HEK293 (cell line): ENCODE data around the gene TTC9C.
A peak's percentile ranks its signal among the peaks of the same experiment; 100 is the strongest.

Experiments used
- GLIS1 ChIP-seq: fragments of 450-650 bp; formaldehyde crosslinking; IDR thresholded peaks from 2 replicates; pipeline ENCODE4 v1.5.1; 2016; ENCODE audit warnings: missing biosample characterization, missing genetic modification characterization
- GLIS2 ChIP-seq: fragments of 450-650 bp; formaldehyde crosslinking; IDR thresholded peaks from 2 replicates; pipeline ENCODE4 v1.5.1; 2016; ENCODE audit warnings: missing biosample characterization, missing genetic modification characterization
- IKZF3 ChIP-seq: fragments of 450-650 bp; IDR thresholded peaks from 2 replicates; pipeline ENCODE4 v1.5.0; 2018; ENCODE audit warnings: missing biosample characterization, mild to moderate bottlenecking, missing genetic modification characterization, moderate library complexity
- KLF10 ChIP-seq: fragments of 450-650 bp; IDR thresholded peaks from 2 replicates; pipeline ENCODE4 v1.5.1; 2018; ENCODE audit warnings: missing biosample characterization, mild to moderate bottlenecking, missing genetic modification characterization
- KLF16 ChIP-seq: fragments of 450-650 bp; formaldehyde crosslinking; IDR thresholded peaks from 2 replicates; pipeline ENCODE4 v1.5.1; 2017; ENCODE audit warnings: missing biosample characterization, missing genetic modification characterization
- KLF8 ChIP-seq: fragments of 450-650 bp; formaldehyde crosslinking; IDR thresholded peaks from 2 replicates; pipeline ENCODE4 v1.5.1; 2016; ENCODE audit warnings: missing biosample characterization, missing genetic modification characterization
- OSR2 ChIP-seq: fragments of 450-650 bp; formaldehyde crosslinking; IDR thresholded peaks from 2 replicates; pipeline ENCODE4 v1.5.1; 2016; ENCODE audit warnings: missing biosample characterization, missing genetic modification characterization
- PATZ1 ChIP-seq: fragments of 450-650 bp; formaldehyde crosslinking; IDR thresholded peaks from 2 replicates; pipeline ENCODE4 v1.5.1; 2016; ENCODE audit warnings: missing biosample characterization, missing genetic modification characterization
- SP2 ChIP-seq: fragments of 450-650 bp; formaldehyde crosslinking; IDR thresholded peaks from 2 replicates; pipeline ENCODE4 v1.5.1; 2016; ENCODE audit warnings: missing biosample characterization, missing genetic modification characterization
- SP3 ChIP-seq: fragments of 450-650 bp; formaldehyde crosslinking; IDR thresholded peaks from 2 replicates; pipeline ENCODE4 v1.5.1; 2016; ENCODE audit warnings: missing biosample characterization, missing genetic modification characterization
- SP7 ChIP-seq: fragments of 450-650 bp; formaldehyde crosslinking; IDR thresholded peaks from 2 replicates; pipeline ENCODE4 v1.5.1; 2016; ENCODE audit warnings: missing biosample characterization, missing genetic modification characterization
- WT1 ChIP-seq: fragments of 450-650 bp; formaldehyde crosslinking; IDR thresholded peaks from 2 replicates; pipeline ENCODE4 v1.5.1; 2016; ENCODE audit warnings: missing biosample characterization, missing genetic modification characterization
- YY1 ChIP-seq: fragments of 450-650 bp; formaldehyde crosslinking; IDR thresholded peaks from 2 replicates; pipeline ENCODE4 v1.5.1; 2018; ENCODE audit warnings: missing biosample characterization, missing genetic modification characterization
- ZBTB10 ChIP-seq: fragments of 450-650 bp; formaldehyde crosslinking; IDR thresholded peaks from 2 replicates; pipeline ENCODE4 v1.5.1; 2016; ENCODE audit warnings: missing biosample characterization, missing genetic modification characterization
- ZBTB26 ChIP-seq: fragments of 450-650 bp; formaldehyde crosslinking; optimal IDR thresholded peaks from 2 replicates; pipeline ENCODE3; 2016; ENCODE audit warnings: missing biosample characterization, mild to moderate bottlenecking, missing genetic modification characterization
- ZBTB7A ChIP-seq: fragments of 450-650 bp; formaldehyde crosslinking; IDR thresholded peaks from 2 replicates; pipeline ENCODE4 v1.5.1; 2016; ENCODE audit warnings: low read depth, missing biosample characterization, missing genetic modification characterization
- ZEB2 ChIP-seq: fragments of 450-650 bp; formaldehyde crosslinking; IDR thresholded peaks from 2 replicates; pipeline ENCODE4 v1.5.1; 2016; ENCODE audit warnings: missing biosample characterization, missing genetic modification characterization
- ZFHX2 ChIP-seq: fragments of 450-650 bp; formaldehyde crosslinking; conservative IDR thresholded peaks from 2 replicates; pipeline ENCODE4 v1.5.1; 2016; ENCODE audit warnings: missing biosample characterization, missing genetic modification characterization
- ZFP69B ChIP-seq: fragments of 450-650 bp; formaldehyde crosslinking; IDR thresholded peaks from 2 replicates; pipeline ENCODE4 v1.5.1; 2016; ENCODE audit warnings: missing biosample characterization, missing genetic modification characterization
- ZIC2 ChIP-seq: fragments of 450-650 bp; formaldehyde crosslinking; IDR thresholded peaks from 2 replicates; pipeline ENCODE4 v1.5.1; 2016; ENCODE audit warnings: missing biosample characterization, missing genetic modification characterization
- ZNF18 ChIP-seq: fragments of 450-650 bp; formaldehyde crosslinking; IDR thresholded peaks from 2 replicates; pipeline ENCODE4 v1.5.1; 2016; ENCODE audit warnings: missing biosample characterization, missing genetic modification characterization
- ZNF24 ChIP-seq: fragments of 450-650 bp; formaldehyde crosslinking; IDR thresholded peaks from 2 replicates; pipeline ENCODE4 v1.5.1; 2016; ENCODE audit warnings: missing biosample characterization, missing genetic modification characterization
- ZNF324 ChIP-seq: fragments of 450-650 bp; formaldehyde crosslinking; IDR thresholded peaks from 2 replicates; pipeline ENCODE4 v1.5.1; 2016; ENCODE audit warnings: missing biosample characterization, missing genetic modification characterization
- ZNF366 ChIP-seq: fragments of 450-650 bp; formaldehyde crosslinking; conservative IDR thresholded peaks from 2 replicates; pipeline ENCODE4 v1.5.1; 2016; ENCODE audit warnings: missing biosample characterization, missing genetic modification characterization
- ZNF394 ChIP-seq: fragments of 450-650 bp; formaldehyde crosslinking; IDR thresholded peaks from 2 replicates; pipeline ENCODE4 v1.5.1; 2016; ENCODE audit warnings: missing biosample characterization, missing genetic modification characterization, mild to moderate bottlenecking, moderate library complexity, borderline replicate concordance
- ZNF398 ChIP-seq: fragments of 450-650 bp; formaldehyde crosslinking; IDR thresholded peaks from 2 replicates; pipeline ENCODE4 v1.5.1; 2017; ENCODE audit warnings: missing biosample characterization, missing genetic modification characterization
- ZNF701 ChIP-seq: fragments of 450-650 bp; formaldehyde crosslinking; IDR thresholded peaks from 2 replicates; pipeline ENCODE4 v1.5.1; 2016; ENCODE audit warnings: missing biosample characterization, missing genetic modification characterization
- ZNF76 ChIP-seq: fragments of 450-650 bp; formaldehyde crosslinking; IDR thresholded peaks from 2 replicates; pipeline ENCODE4; 2016; ENCODE audit warnings: low read depth, missing biosample characterization, missing genetic modification characterization, borderline replicate concordance
- ZNF768 ChIP-seq: fragments of 450-650 bp; formaldehyde crosslinking; IDR thresholded peaks from 2 replicates; pipeline ENCODE4 v1.5.1; 2018; ENCODE audit warnings: missing biosample characterization, mild to moderate bottlenecking, missing genetic modification characterization
- ZNF843 ChIP-seq: fragments of 450-650 bp; formaldehyde crosslinking; IDR thresholded peaks from 2 replicates; pipeline ENCODE4 v1.5.1; 2016; ENCODE audit warnings: missing biosample characterization, missing genetic modification characterization
- ZXDB ChIP-seq: fragments of 450-650 bp; formaldehyde crosslinking; IDR thresholded peaks from 2 replicates; pipeline ENCODE4 v1.5.1; 2016; ENCODE audit warnings: missing biosample characterization, missing genetic modification characterization

The TTC9C gene

GRCh38 chr11:62771144-62772021, 43.1 kb downstream of the TTC9C start, which contains the start of gene TAF6L (continued):
- TF ChIP-seq KLF8 (tag by site-specific recombination) (peak; percentile 85), ZFHX2 (tag by site-specific recombination) (peak; percentile 94), ZNF843 (tag by site-specific recombination) (peak; percentile 44; the same call in 1 of the 2 replicates), ZBTB26 (peak; percentile 83), SP3 (tag by site-specific recombination) (peak; percentile 93), ZNF324 (peak; percentile 53; the same call in 1 of the 2 replicates), OSR2 (tag by site-specific recombination) (peak; percentile 43), ZNF398 (tag by site-specific recombination) (peak; percentile 73), GLIS1 (tag by site-specific recombination) (peak; percentile 69), KLF10 (tag by site-specific recombination) (peak; percentile 96), ZXDB (tag by site-specific recombination) (peak; percentile 69; the same call in 1 of the 2 replicates), ZBTB7A (tag by site-specific recombination) (peak; percentile 96), ZIC2 (tag by site-specific recombination) (no peak), GLIS2 (tag by site-specific recombination) (peak; percentile 84), ZNF701 (no peak), ZBTB10 (peak; percentile 94), YY1 (no peak), ZEB2 (tag by site-specific recombination) (peak; percentile 70; the same call in 1 of the 2 replicates), PATZ1 (tag by site-specific recombination) (peak; percentile 99), IKZF3 (tag by site-specific recombination) (peak; percentile 36), ZNF76 (tag by site-specific recombination) (peak; percentile 37; the same call in 1 of the 2 replicates), KLF16 (tag by site-specific recombination) (peak; percentile 92), WT1 (tag by site-specific recombination) (peak; percentile 73), ZNF18 (tag by site-specific recombination) (0 out of 2 replicates have a peak, but pooled peaks have one; percentile 69), ZNF366 (tag by site-specific recombination) (peak; percentile 18; the same call in 1 of the 2 replicates), SP7 (tag by site-specific recombination) (peak; percentile 70; the same call in 1 of the 2 replicates), ZNF24 (tag by site-specific recombination) (0 out of 2 replicates have a peak, but pooled peaks have one; percentile 50), ZFP69B (tag by site-specific recombination) (0 out of 2 replicates have a peak, but pooled peaks have one; percentile 23), ZNF394 (tag by site-specific recombination) (peak; percentile 32; the same call in 1 of the 2 replicates), ZNF768 (tag by site-specific recombination) (no peak), SP2 (tag by site-specific recombination) (peak; percentile 87)
